GM23338 (cell line): Measurements from ENCODE around the gene ZNF185.

ENCODE experiments used
- CREB1 ChIP-seq: fragments of 250-450 bp; sonication (Bioruptor Pico); IDR thresholded peaks from 2 replicates; pipeline ENCODE4 v1.5.0; 2020; ENCODE audit warnings: low read depth, mild to moderate bottlenecking, moderate library complexity
- CTCF ChIP-seq, 2 experiments: fragments of 200-600 bp in 1 of 2; sonication (generic) in 1 of 2; conservative IDR thresholded peaks; 2 replicates each; pipeline versions ENCODE4 v1.5.1 to v1.6.1; 2016 to 2017; ENCODE audit warnings: antibody characterized with exemption in 2 of 2, low read depth in 2 of 2, mild to moderate bottlenecking in 2 of 2, moderate library complexity in 1 of 2
- EZH2 ChIP-seq: fragments of 200-600 bp; sonication (generic); IDR thresholded peaks from one replicate; pipeline ENCODE4 v1.8.0; 2017; ENCODE audit warnings: antibody characterized with exemption, mild to moderate bottlenecking, low read depth; ENCODE audit not compliant: unreplicated experiment
- EZH2phosphoT487 ChIP-seq: fragments of 200-600 bp; sonication (generic); IDR thresholded peaks from one replicate; pipeline ENCODE4 v1.8.1; 2018; ENCODE audit warnings: antibody characterized with exemption; ENCODE audit not compliant: unreplicated experiment
- JUNB ChIP-seq: IDR thresholded peaks from one replicate; pipeline ENCODE4 v1.6.1; 2016; ENCODE audit warnings: antibody characterized with exemption; ENCODE audit not compliant: unreplicated experiment
- NANOG ChIP-seq: IDR thresholded peaks from 2 replicates; pipeline ENCODE4 v1.6.1; 2016; ENCODE audit warnings: antibody characterized with exemption, borderline replicate concordance
- POLR2AphosphoS5 ChIP-seq: IDR thresholded peaks from 2 replicates; pipeline ENCODE4 v1.6.1; 2016; ENCODE audit warnings: antibody characterized with exemption, low read depth
- REST ChIP-seq: IDR thresholded peaks from one replicate; pipeline ENCODE4 v1.6.1; 2018; ENCODE audit warnings: antibody characterized with exemption; ENCODE audit not compliant: unreplicated experiment
- ZNF331 ChIP-seq: fragments of 250-450 bp; sonication (Bioruptor Pico); IDR thresholded peaks from 2 replicates; pipeline ENCODE4 v1.5.0; 2020; ENCODE audit warnings: low read depth, mild to moderate bottlenecking, moderate library complexity
- TF ChIP-seq, protein P1 (sequence below): IDR thresholded peaks from 2 replicates; pipeline ENCODE4 v1.6.1; 2016; ENCODE audit warnings: antibody characterized with exemption

- no peak for TF ChIP-seq REST
- no peak for TF ChIP-seq CTCF (conservative IDR thresholded peaks at IDR 0.05; ENCODE audit: low read depth in 2 of 2)
- TF ChIP-seq EZH2: no peak
- no peak for TF ChIP-seq NANOG
- TF ChIP-seq POLR2AphosphoS5: no peak
- no peak for TF ChIP-seq EZH2phosphoT487
- TF ChIP-seq JUNB: no peak
- TF ChIP-seq CREB1: no peak
- TF ChIP-seq, protein P1, sequence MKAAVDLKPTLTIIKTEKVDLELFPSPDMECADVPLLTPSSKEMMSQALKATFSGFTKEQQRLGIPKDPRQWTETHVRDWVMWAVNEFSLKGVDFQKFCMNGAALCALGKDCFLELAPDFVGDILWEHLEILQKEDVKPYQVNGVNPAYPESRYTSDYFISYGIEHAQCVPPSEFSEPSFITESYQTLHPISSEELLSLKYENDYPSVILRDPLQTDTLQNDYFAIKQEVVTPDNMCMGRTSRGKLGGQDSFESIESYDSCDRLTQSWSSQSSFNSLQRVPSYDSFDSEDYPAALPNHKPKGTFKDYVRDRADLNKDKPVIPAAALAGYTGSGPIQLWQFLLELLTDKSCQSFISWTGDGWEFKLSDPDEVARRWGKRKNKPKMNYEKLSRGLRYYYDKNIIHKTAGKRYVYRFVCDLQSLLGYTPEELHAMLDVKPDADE: no peak
- TF ChIP-seq ZNF331 (CRISPR knock-in tag): no peak
These were observed 25.3 kb upstream of the ZNF185 start for GRCh38 chrX:152872522-152872921.
